Measurements from ENCODE around the gene TRIM75. TPM values are rescaled to one million over a fixed set of nuclear protein-coding genes. Genes with fewer than 3 reads are reported as not detected.

TRIM75 gene
- total and polyA plus RNA-seq, 2 of the 13 experiments (the other 11 are each of a cell fraction or from before 2014, with no cell fraction given), result not detected

DNA sequence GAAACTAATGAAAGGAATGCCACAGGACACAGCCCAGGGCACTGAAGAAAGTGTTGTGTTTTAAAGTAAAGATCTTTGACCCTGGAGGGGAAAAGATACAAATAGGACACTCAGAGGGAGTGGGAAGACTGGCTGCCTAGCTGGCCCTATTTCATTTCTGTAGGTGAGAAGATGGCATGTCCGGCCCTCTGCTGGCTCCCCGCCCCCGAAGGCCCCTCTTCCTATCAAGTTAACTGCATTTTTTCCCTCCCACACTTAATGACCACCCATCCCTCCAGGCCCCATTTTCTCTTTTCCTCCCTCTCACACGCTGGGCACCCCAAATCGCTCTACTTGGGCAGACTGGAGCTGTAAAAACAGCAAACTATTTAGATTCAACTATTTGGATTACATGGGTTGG lies 5.5 kb upstream of the TRIM75 start:
- Histone ChIP-seq H3K27ac (ENCODE audit: extremely low read length, insufficient read depth, low read length) (no peak overlapping the region), H3K79me2 (ENCODE audit: insufficient read depth, low read length) (no peaks in the 10 kb centered on the region), H3K9me3 (ENCODE audit: low read length) (no peaks in the 10 kb centered on the region), H4K20me1 (ENCODE audit: insufficient read depth, low read length) (no peaks in the 10 kb centered on the region), H3K4me2 (ENCODE audit: low read depth, low read length) (no peak overlapping the region), H3K36me3 (replicated peaks in 1 of 2; ENCODE audit: control insufficient read depth in 1 of 2, insufficient read depth in 2 of 2, low read length in 2 of 2) (no peaks in the 10 kb centered on the region), H3K4me3 (replicated peaks in 1 of 3; ENCODE audit: insufficient read depth in 1 of 3, low read depth in 2 of 3, low read length in 3 of 3) (no peak overlapping the region), H3K9ac (ENCODE audit: insufficient read depth, low read depth, low read length) (no peak overlapping the region), H3K27me3 (ENCODE audit: control insufficient read depth in 1 of 2, insufficient read depth in 2 of 2, low read length in 2 of 2) (peaks cover 0 to 2% of the 10 kb centered on the region in 2 experiments; a peak in 1 of 5 replicates), H3K4me1 (ENCODE audit: insufficient read depth, low read length) (no peaks in the 10 kb centered on the region), H2AFZ (ENCODE audit: low read length) (no peak overlapping the region)
- 9% methylated on average over 5 of the region's 5 CpGs for WGBS (ENCODE audit: low lambda C conversion rate)
- ChIA-PET CTCF (ENCODE audit: low intra/inter-chr PET ratio, low total read pairs) (no interaction called here), POLR2A (no interaction called here)
- intact Hi-C loops (cut with micrococcal nuclease; ENCODE audit: unreplicated experiment), result no loop called here
- DNase-seq (ENCODE audit: low spot score), result no peak
- TF ChIP-seq SOX5 (CRISPR knock-in tag; IDR thresholded peaks at IDR 0.05; ENCODE audit: borderline replicate concordance) (no peak), PPARG (CRISPR knock-in tag; conservative IDR thresholded peaks at IDR 0.05) (no peak), ZNF484 (CRISPR knock-in tag; IDR thresholded peaks at IDR 0.05; ENCODE audit: borderline replicate concordance, low read depth) (no peak), FOXK2 (IDR thresholded peaks at IDR 0.05) (no peak), ARHGAP35 (CRISPR knock-in tag; IDR thresholded peaks at IDR 0.05; ENCODE audit: borderline replicate concordance) (no peak), ZNF75D (CRISPR knock-in tag; IDR thresholded peaks at IDR 0.05; ENCODE audit: borderline replicate concordance) (no peak), MAZ (IDR thresholded peaks at IDR 0.05; ENCODE audit: borderline replicate concordance, low read depth, low read length) (no peak), MAZ (CRISPR knock-in tag; IDR thresholded peaks at IDR 0.05; ENCODE audit: low read depth) (no peak), ZNF383 (CRISPR knock-in tag; IDR thresholded peaks at IDR 0.05; ENCODE audit: borderline replicate concordance) (no peak), HDAC1 (CRISPR knock-in tag; IDR thresholded peaks at IDR 0.05) (no peak)
- TF ChIP-seq, protein P1, sequence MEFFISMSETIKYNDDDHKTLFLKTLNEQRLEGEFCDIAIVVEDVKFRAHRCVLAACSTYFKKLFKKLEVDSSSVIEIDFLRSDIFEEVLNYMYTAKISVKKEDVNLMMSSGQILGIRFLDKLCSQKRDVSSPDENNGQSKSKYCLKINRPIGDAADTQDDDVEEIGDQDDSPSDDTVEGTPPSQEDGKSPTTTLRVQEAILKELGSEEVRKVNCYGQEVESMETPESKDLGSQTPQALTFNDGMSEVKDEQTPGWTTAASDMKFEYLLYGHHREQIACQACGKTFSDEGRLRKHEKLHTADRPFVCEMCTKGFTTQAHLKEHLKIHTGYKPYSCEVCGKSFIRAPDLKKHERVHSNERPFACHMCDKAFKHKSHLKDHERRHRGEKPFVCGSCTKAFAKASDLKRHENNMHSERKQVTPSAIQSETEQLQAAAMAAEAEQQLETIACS (CRISPR knock-in tag; IDR thresholded peaks at IDR 0.05), result no peak
- TF ChIP-seq, protein P2, sequence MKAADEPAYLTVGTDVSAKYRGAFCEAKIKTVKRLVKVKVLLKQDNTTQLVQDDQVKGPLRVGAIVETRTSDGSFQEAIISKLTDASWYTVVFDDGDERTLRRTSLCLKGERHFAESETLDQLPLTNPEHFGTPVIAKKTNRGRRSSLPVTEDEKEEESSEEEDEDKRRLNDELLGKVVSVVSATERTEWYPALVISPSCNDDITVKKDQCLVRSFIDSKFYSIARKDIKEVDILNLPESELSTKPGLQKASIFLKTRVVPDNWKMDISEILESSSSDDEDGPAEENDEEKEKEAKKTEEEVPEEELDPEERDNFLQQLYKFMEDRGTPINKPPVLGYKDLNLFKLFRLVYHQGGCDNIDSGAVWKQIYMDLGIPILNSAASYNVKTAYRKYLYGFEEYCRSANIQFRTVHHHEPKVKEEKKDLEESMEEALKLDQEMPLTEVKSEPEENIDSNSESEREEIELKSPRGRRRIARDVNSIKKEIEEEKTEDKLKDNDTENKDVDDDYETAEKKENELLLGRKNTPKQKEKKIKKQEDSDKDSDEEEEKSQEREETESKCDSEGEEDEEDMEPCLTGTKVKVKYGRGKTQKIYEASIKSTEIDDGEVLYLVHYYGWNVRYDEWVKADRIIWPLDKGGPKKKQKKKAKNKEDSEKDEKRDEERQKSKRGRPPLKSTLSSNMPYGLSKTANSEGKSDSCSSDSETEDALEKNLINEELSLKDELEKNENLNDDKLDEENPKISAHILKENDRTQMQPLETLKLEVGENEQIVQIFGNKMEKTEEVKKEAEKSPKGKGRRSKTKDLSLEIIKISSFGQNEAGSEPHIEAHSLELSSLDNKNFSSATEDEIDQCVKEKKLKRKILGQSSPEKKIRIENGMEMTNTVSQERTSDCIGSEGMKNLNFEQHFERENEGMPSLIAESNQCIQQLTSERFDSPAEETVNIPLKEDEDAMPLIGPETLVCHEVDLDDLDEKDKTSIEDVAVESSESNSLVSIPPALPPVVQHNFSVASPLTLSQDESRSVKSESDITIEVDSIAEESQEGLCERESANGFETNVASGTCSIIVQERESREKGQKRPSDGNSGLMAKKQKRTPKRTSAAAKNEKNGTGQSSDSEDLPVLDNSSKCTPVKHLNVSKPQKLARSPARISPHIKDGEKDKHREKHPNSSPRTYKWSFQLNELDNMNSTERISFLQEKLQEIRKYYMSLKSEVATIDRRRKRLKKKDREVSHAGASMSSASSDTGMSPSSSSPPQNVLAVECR (CRISPR knock-in tag; IDR thresholded peaks at IDR 0.05; ENCODE audit: borderline replicate concordance), result no peak
- TF ChIP-seq, protein P3, sequence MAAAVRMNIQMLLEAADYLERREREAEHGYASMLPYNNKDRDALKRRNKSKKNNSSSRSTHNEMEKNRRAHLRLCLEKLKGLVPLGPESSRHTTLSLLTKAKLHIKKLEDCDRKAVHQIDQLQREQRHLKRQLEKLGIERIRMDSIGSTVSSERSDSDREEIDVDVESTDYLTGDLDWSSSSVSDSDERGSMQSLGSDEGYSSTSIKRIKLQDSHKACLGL (CRISPR knock-in tag; IDR thresholded peaks at IDR 0.05), result no peak
- TF ChIP-seq, protein P4, sequence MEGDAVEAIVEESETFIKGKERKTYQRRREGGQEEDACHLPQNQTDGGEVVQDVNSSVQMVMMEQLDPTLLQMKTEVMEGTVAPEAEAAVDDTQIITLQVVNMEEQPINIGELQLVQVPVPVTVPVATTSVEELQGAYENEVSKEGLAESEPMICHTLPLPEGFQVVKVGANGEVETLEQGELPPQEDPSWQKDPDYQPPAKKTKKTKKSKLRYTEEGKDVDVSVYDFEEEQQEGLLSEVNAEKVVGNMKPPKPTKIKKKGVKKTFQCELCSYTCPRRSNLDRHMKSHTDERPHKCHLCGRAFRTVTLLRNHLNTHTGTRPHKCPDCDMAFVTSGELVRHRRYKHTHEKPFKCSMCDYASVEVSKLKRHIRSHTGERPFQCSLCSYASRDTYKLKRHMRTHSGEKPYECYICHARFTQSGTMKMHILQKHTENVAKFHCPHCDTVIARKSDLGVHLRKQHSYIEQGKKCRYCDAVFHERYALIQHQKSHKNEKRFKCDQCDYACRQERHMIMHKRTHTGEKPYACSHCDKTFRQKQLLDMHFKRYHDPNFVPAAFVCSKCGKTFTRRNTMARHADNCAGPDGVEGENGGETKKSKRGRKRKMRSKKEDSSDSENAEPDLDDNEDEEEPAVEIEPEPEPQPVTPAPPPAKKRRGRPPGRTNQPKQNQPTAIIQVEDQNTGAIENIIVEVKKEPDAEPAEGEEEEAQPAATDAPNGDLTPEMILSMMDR (CRISPR knock-in tag; IDR thresholded peaks at IDR 0.05), result no peak
- no TSS peak for BruUV-seq (replicated peaks)
- in situ Hi-C loops (cut with HindIII; ENCODE audit: extremely low pct_ligation_motif_present, low pct_unique_long_range_greater_than_20kb), result no loop called here
- ATAC-seq, result no peak
- no peak for FAIRE-seq
